Stimulated activated naive CD4-positive, alpha-beta T cell (primary cell): ENCODE results near the gene SERPINH1.

Source experiments
- DNase-seq, 6 experiments: peaks; one replicate each; lab custom pipeline; 2025; lab: John Stamatoyannopoulos, UW

The SERPINH1 gene

DNA sequence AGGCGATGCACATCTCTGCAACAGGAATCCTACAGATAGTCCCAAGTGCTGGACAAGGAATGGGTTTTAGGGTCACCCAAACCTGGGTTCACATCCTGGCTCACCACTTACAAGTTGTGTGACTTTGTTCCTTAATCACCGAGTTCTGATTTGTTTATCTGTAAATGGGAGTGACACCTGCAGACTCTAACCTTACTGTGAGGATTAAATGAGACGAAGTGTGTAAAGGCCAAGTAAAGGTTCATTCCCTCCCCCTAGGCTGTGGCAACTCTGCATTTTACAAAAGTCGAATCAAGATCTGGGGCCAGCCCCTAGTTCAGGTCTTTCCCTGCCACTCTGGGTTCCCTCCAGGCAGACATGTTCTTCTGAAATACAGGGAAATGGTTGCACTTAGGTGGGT is 34.9 kb downstream of the SERPINH1 start:
- DNase-seq: no peak

DNA sequence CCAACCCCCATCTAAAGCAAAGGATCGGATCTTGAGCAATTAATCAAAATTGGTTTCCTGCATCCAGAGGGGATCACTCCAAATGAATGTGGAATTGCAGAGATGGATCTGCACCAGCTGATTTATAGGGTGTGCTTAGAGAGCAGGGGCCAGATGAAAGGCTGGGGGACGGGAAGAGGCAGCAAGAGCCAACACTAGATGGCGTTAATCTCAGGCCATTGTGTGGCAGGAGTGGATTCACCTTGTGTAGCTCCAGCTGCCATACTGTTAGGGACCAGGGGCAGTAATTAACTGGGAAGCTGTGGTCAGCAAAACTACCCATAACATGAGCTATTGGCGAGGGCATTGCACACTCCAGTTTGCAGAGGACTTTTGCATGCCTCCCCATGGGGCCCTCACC is 35.6 kb downstream of the SERPINH1 start:
- DNase-seq: no peak

DNA sequence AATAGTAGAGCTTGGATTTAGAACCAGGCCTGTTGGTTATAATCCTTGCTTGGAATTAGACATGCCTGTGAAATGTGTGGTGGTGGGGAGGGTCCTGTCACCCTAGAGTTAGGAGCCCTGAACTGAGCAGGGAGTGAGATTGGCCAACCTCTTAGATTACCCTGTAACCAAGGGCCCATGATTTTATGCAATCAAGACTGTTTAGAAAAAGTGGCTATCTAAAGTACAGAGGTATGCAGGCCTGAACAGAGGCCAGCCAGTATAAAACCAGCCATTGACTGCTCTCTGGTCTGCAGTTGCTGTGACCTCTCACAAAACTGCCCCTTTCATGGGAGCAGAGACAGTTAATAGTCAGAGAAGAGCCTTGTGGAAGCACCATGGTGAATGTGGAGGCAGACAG is 36.2 kb downstream of the SERPINH1 start:
- DNase-seq: no peak

DNA sequence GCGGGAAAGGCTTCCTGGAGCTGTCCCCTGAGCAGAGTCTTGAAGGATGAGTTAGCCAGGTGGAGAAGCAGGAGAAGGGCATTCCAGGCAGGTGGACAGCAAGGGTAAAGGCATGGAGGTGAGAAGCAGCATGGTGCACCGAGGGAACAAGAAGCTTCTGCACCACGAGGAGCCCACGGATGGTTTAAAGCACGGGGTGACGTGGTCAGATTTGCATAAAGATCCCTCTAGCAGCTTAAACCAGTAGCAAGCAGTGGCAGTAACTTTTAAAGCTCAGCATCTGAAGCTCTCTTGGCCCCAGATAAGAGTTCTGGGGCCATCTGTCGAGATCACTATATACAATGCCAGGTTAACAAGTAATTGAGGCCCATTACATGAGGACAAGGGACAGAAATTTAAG is 36.8 kb downstream of the SERPINH1 start:
- DNase-seq: no peak

DNA sequence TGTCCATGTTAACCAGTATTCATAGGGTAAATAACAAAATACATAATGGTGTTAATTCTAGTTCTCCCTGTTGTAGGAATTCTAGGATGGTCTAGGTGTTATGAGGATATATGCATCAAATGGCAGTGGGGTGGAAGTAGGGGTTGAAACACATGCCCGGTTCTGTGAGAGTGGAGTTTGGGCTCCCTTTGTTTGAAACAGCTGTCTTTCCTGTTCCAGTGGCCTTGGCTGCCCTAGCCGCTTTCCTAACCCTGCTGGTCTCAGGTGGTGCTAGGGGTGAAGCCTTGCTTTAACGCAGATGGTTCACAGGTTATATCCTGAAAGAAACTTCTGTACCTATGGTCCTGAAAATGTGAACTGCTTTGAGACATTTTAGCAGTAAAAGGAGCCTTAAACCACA is 38.3 kb downstream of the SERPINH1 start:
- DNase-seq: no peak

DNA sequence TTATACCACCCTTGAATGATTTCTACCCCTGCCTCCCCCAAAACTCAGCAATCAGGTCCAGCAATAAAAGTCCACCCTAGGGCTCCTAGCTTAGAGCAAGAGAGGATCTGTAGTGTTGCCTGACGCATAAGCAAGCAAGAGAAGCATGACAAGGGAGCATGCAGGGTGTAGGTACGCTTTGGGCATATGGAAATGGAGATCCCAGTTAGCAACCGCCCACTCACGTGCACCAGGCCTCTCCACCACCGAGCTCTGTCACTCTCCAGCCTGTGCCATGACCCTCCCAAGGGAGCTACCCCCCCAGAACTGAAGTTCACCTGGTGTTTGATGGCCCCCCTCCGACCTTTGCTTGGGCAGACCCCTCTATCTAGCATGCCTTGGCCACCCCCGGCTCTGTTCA is 39.4 kb downstream of the SERPINH1 start:
- no peak for DNase-seq

DNA sequence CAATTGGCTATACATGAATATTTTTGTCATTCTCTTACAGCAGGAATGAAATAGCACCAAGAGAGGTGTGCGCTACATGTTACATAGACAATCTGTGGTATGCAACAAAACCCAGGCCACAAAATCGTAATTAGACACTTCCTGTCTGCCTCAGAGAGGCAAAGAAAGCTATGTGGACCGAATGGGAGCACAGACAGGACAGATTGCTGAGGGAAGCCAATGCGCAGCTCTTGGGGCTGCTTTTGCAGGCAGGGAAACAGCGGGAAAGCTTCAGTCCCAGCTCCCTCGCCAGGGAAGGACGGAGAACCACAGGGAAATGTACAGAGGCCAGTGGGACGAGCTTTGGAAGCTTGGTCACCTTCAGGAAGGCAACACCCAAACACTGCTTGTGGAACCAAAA is 40.9 kb downstream of the SERPINH1 start:
- DNase-seq: no peak

DNA sequence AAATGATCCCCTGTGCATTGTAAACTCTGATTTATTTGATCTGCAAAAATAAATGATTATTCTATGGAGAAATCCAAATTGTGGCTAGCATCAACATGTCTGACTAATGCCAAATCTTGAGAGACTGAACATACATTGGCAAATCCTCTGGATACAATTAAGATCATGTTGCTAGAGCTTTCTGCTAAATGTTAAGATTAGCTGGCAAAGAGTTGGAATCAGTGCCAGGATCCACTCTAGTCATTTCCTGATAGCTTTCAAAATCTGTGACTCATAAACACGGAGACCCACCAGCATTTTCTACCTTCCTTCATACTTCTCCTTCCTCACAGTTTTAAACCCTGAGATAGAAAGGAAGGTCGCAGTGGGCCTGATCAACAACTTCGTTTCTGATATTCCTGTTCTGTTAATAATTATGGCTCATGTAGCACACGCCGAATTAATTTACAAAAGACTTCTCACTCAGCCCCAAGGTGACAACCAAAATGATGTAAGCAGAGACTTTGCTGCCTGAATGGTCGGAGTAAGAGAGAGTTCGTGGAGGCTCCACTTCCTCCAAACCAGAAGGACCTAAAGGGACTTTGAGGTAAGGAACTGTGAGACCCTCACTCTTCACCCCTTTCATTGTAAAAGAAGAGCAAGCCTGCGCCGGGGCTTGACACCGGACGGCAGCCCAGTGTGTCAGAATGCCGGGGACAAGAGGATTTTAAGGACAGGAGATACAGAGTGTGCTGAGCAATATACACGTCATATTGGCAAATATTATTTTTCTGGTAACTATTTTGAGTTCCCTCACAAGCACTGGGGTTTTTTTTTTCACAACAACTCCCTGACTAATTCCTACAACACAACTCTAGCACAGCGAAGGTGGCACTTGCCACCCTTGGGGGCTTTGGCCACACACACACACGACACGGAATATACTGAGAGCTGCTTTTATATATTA is 42.0 kb downstream of the SERPINH1 start:
- no peak for DNase-seq

DNA sequence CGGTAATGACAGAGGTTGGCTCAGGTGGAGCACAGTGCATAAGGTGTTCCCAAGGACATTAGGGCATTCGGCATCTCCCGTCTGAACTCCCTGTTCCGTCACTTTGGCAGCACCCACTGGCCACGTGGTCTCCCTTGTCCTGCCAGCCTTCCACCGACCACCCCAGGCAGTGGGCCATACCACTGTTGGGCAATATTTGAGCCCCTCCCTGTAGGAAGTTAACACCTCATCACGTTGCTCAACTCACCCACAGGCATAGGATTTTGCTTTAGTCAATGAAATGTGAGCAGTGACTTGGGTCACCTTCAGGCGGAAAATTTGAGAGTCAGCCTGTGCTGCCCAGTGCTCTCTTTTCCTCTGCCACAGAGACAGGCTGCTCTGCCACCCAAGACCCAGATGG is 44.0 kb downstream of the SERPINH1 start:
- no peak for DNase-seq

DNA sequence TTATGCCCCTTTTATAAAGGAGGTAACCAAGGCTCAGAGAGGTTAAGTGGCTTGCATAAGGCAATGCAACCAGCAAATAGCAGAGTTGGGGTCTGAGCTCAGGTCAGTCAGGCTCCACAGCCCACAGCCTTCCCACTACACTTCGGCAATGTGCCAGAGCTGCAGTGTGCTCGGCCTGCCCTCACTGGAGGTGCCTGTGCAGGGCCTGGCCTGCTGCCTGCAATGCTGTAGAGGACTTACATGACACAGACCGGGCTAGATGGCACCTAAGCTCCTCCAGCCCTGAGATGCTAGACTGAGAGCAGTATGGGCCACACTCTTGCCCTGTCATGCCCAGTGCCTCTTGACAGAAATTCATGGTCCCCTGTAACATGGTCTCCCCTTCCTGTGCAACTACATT is 49.8 kb downstream of the SERPINH1 start:
- DNase-seq: no peak

DNA sequence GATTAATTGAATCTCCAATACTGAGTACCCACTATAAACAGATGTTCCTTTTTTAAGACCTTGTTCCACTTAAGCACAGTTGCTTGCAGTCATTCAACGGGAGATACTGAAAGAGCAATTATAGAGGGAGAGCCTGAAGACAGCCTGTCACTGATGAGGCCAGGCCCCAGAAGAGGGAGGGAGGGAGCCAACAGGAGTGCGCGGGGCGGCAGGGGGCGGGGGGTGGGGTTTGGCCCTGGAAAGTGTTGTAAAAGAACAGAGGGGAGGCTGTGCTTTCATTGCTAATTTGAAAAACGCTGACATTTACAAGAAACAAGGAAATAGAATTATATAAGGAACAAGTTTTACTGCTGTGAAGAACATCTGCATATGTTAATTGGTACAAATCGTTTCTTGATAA is 53.7 kb downstream of the SERPINH1 start:
- DNase-seq: no peak

DNA sequence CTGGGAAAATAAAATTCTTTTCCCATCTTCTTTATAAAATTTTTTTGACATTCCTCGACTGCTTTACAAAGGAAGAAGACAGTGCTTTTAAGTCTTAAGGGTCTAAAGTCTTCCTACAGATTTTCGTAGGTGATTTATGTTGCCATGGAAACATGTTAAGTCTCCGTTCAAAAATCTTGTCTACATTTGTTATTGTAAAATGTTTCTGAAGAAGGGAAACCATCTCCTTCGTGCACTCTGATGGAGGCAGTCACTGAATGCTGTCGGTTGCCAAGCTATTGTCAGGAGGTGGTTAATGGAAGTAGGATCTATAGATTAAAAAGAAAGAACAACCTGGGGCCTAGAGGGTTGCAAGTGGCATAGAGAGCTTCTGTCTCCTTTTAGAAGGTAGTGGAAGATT is 54.2 kb downstream of the SERPINH1 start:
- DNase-seq: no peak
